HCT116 (cell line): ENCODE data around the gene ZSWIM6. TPM values are rescaled to one million over a fixed set of nuclear protein-coding genes. Genes with fewer than 3 reads are reported as not detected.

Experiments used
- ATAC-seq: fragments of 200-7000 bp; cut with Tn5 transposase; 2 replicates; pipeline ENCODE4 v1.9.1; 2020; ENCODE audit warnings: mild to moderate bottlenecking, moderate library complexity
- BruUV-seq: library from RNA; stranded (reverse); fragments of 400-500 nt; replicated peaks from 2 replicates; lab custom pipeline; 2021; lab: Mats Ljungman, UMichigan
- CTCF ChIA-PET: fragments of 300-600 bp; sonication (Branson Sonifier 250); formaldehyde crosslinking; loops from one replicate; lab custom pipeline; 2021; ENCODE audit warnings: antibody characterized with exemption; lab: Charles Lee
- POLR2A ChIA-PET: fragments of 300-600, 350-600 bp; sonication (Branson Sonifier 250); formaldehyde crosslinking; loops from one replicate; lab custom pipeline; 2021; ENCODE audit warnings: antibody characterized with exemption; lab: Charles Lee
- RAD21 ChIA-PET, 2 experiments: fragments of 300-600 bp; sonication (Branson Sonifier 250); formaldehyde crosslinking; loops; one replicate each; lab custom pipeline; 2023; ENCODE audit warnings: low total read pairs in 2 of 2; ENCODE audit not compliant: uncharacterized antibody in 2 of 2, unreplicated experiment in 2 of 2, low non-redundant PET in 1 of 2; lab: Charles Lee
- DNase-seq: peaks from one replicate; pipeline ENCODE4 v3.0.0-alpha.2; 2010; ENCODE audit warnings: low read depth, low spot score
- H2AFZ ChIP-seq: fragments of 200-600 bp; shearing (Covaris generic), sonication (generic); 2 replicates; pipeline ENCODE4 v1.6.1; 2017; ENCODE audit warnings: low read depth, mixed run types, mixed read lengths, antibody characterized with exemption, low read length; ENCODE audit not compliant: poor library complexity, severe bottlenecking
- H3K27ac ChIP-seq: 2 replicates; pipeline ENCODE4 v1.5.1; 2012; ENCODE audit warnings: low read depth, low read length
- H3K27me3 ChIP-seq: fragments of 200-600 bp; sonication (generic); 2 replicates; pipeline ENCODE4 v1.6.1; 2016; ENCODE audit warnings: mixed run types, low read length, mixed read lengths; ENCODE audit not compliant: insufficient read depth
- H3K36me3 ChIP-seq, 2 experiments: fragments of 200-500 bp in 1 of 2; fragments of 200-600 bp in 1 of 2; sonication (Bioruptor generic) in 1 of 2; sonication (generic) in 1 of 2; 2 replicates each; pipeline versions ENCODE4 v1.5.1 to v1.6.1; 2014 to 2016; ENCODE audit warnings: low read length in 2 of 2, inconsistent platforms in 1 of 2, mixed read lengths in 1 of 2, mixed run types in 1 of 2; ENCODE audit not compliant: insufficient read depth in 2 of 2, control insufficient read depth in 1 of 2
- H3K4me1 ChIP-seq, 2 experiments: fragments of 200-600 bp in 1 of 2; sonication (generic) in 1 of 2; 2 replicates each; pipeline versions ENCODE4 v1.5.1 to v1.6.1; 2012 to 2017; ENCODE audit warnings: low read length in 2 of 2, inconsistent platforms in 1 of 2, mild to moderate bottlenecking in 1 of 2, mixed read lengths in 1 of 2, mixed run types in 1 of 2, moderate library complexity in 1 of 2; ENCODE audit not compliant: insufficient read depth in 2 of 2, control insufficient read depth in 1 of 2
- H3K4me2 ChIP-seq: fragments of 200-600 bp; sonication (generic); 2 replicates; pipeline ENCODE4 v1.6.1; 2017; ENCODE audit warnings: mixed run types, low read length, mixed read lengths
- H3K4me3 ChIP-seq, 2 experiments: fragments of 200-600 bp in 1 of 2; sonication (generic) in 1 of 2; replicated peaks in 1 of 2; 2 replicates each; pipeline ENCODE4 v1.5.1; 2011 to 2016; ENCODE audit warnings: low read length in 2 of 2, control low read depth in 1 of 2, low read depth in 1 of 2, mild to moderate bottlenecking in 1 of 2, mixed read lengths in 1 of 2, mixed run types in 1 of 2
- H3K79me2 ChIP-seq: fragments of 200-600 bp; sonication (generic); 2 replicates; pipeline ENCODE4 v1.6.1; 2017; ENCODE audit warnings: mild to moderate bottlenecking, mixed run types, low read length, moderate library complexity, mixed read lengths; ENCODE audit not compliant: insufficient read depth
- H3K9ac ChIP-seq: fragments of 200-600 bp; sonication (generic); 2 replicates; pipeline ENCODE4 v1.6.1; 2016; ENCODE audit warnings: low read length, mixed read lengths
- H3K9me2 ChIP-seq: fragments of 200-600 bp; sonication (generic), shearing (Covaris generic); 2 replicates; pipeline ENCODE4 v1.6.1; 2017; ENCODE audit warnings: mixed run types, mild to moderate bottlenecking, moderate library complexity; ENCODE audit not compliant: insufficient read depth
- H3K9me3 ChIP-seq, 2 experiments: fragments of 200-500 bp in 1 of 2; fragments of 200-600 bp in 1 of 2; sonication (Bioruptor generic) in 1 of 2; sonication (generic) in 1 of 2; 2 replicates each; pipeline ENCODE4 v1.6.1; 2014 to 2017; ENCODE audit warnings: low read length in 2 of 2, mixed read lengths in 2 of 2, inconsistent platforms in 1 of 2, low read depth in 1 of 2, mild to moderate bottlenecking in 1 of 2, mixed run types in 1 of 2, moderate library complexity in 1 of 2; ENCODE audit not compliant: control insufficient read depth in 1 of 2, insufficient read depth in 1 of 2
- H4K20me1 ChIP-seq: fragments of 200-600 bp; sonication (generic), shearing (Covaris generic); 2 replicates; pipeline ENCODE4 v1.6.1; 2017; ENCODE audit warnings: mixed run types, mild to moderate bottlenecking, moderate library complexity; ENCODE audit not compliant: insufficient read depth
- EGR1 ChIP-seq: IDR thresholded peaks from 2 replicates; pipeline ENCODE4 v1.6.1; 2012; ENCODE audit warnings: low read depth
- EZH2 ChIP-seq: fragments of 200-600 bp; sonication (generic); IDR thresholded peaks from 2 replicates; pipeline ENCODE4 v1.6.1; 2017; ENCODE audit warnings: antibody characterized with exemption, mixed run types
- MAX ChIP-seq: IDR thresholded peaks from 2 replicates; pipeline ENCODE4 v1.6.1; 2012
- POLR2A ChIP-seq: IDR thresholded peaks from 2 replicates; pipeline ENCODE4 v1.7.0; 2011; ENCODE audit warnings: borderline replicate concordance; ENCODE audit not compliant: insufficient read depth, insufficient read length; ENCODE audit errors: extremely low read depth
- RAD21 ChIP-seq: IDR thresholded peaks from 2 replicates; pipeline ENCODE4 v1.6.1; 2012; ENCODE audit warnings: low read depth, mild to moderate bottlenecking
- REST ChIP-seq: IDR thresholded peaks from 2 replicates; pipeline ENCODE4 v1.6.1; 2012; ENCODE audit warnings: low read depth
- SP1 ChIP-seq: IDR thresholded peaks from 2 replicates; pipeline ENCODE4 v1.6.1; 2012; ENCODE audit warnings: low read depth
- YY1 ChIP-seq: IDR thresholded peaks from 2 replicates; pipeline ENCODE4 v1.6.1; 2011; ENCODE audit warnings: low read length, low read depth, moderate library complexity, mild to moderate bottlenecking; ENCODE audit not compliant: insufficient replicate concordance; ENCODE audit errors: extremely low read depth
- ZBTB33 ChIP-seq: IDR thresholded peaks from 2 replicates; pipeline ENCODE4 v1.6.1; 2011; ENCODE audit warnings: mild to moderate bottlenecking, low read length, moderate library complexity; ENCODE audit not compliant: insufficient replicate concordance; ENCODE audit errors: extremely low read depth
- ZNF274 ChIP-seq: fragments of 200-500 bp; sonication (Bioruptor generic); IDR thresholded peaks from 2 replicates; pipeline ENCODE4 v1.6.1; 2014; ENCODE audit warnings: mild to moderate bottlenecking, low read depth, low read length, inconsistent platforms
- intact Hi-C: fragments of 100-400 bp; cut with micrococcal nuclease; formaldehyde crosslinking; loops from 2 replicates; pipeline ENCODE4 v1.10.0; 2022
- total RNA-seq: library from RNA; stranded (reverse); gene quantifications from one replicate; pipeline ENCODE4 v1.2.1, GENCODE V29; 2021; ENCODE audit not compliant: unreplicated experiment

Gene ZSWIM6
- total RNA-seq, 1 experiment from 2014 or later = 7.4 TPM

- TF ChIP-seq YY1 (no peak), REST (no peak), EGR1 (no peak), ZBTB33 (no peak)
These were observed 129.4 kb downstream of the ZSWIM6 start (continued) for GRCh38 chr5:61461417-61461816.

- no TSS peak for BruUV-seq
- H3K9me3 ChIP-seq = no peaks in the 10 kb centered on the region
- no peaks in the 10 kb centered on the region for H3K9me2 ChIP-seq
- H4K20me1 ChIP-seq = no peaks in the 10 kb centered on the region
- RAD21 ChIA-PET = no interaction called here
- H3K4me3 ChIP-seq = no peak overlapping the region
- no peak for DNase-seq
- TF ChIP-seq ZNF274 = no peak
- no peak for TF ChIP-seq RAD21
- TF ChIP-seq EZH2 = no peak
- TF ChIP-seq MAX = no peak
- TF ChIP-seq SP1 = no peak
- TF ChIP-seq POLR2A = no peak
- H3K9ac ChIP-seq = no peak overlapping the region
- ATAC-seq = no peak
- POLR2A ChIA-PET = no interaction called here
- no peaks in the 10 kb centered on the region for H3K4me1 ChIP-seq
- no peaks in the 10 kb centered on the region for H3K36me3 ChIP-seq
- intact Hi-C loops = no loop called here
- H3K27me3 ChIP-seq = no peaks in the 10 kb centered on the region
- no peak overlapping the region for H2AFZ ChIP-seq
- CTCF ChIA-PET = no interaction called here
- H3K27ac ChIP-seq = no peak overlapping the region
- H3K79me2 ChIP-seq = peaks cover 20% of the 10 kb centered on the region
- no peak overlapping the region for H3K4me2 ChIP-seq
These were observed 129.9 kb downstream of the ZSWIM6 start for GRCh38 chr5:61461926-61462325.
